GM21447 (cell line): ENCODE data around the gene EGFLAM.
A peak's percentile ranks its signal among the peaks of the same experiment; 100 is the strongest.

Experiments used
- ATAC-seq: cut with Tn5 transposase; IDR thresholded peaks from one replicate; pipeline ENCODE4 v1.9.1; 2021; ENCODE audit not compliant: unreplicated experiment

Gene EGFLAM

DNA sequence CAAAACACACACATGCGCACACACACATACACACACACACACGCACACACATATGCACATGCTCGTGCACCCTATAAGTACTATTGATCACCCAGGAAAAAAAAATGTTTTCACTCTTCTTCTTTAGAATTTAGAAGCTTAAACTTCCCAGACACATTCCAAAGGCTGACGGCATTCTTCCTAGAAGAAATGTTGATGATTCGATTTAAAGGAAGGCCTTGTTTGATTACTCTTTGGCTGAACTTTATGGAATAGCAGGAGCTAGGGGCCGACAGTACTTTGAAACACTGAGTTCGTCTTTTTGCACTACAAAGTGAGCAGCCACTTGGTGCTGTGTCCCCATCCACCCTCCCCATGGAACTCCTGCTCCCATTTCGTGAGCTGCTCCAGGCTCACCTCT is 113.2 kb downstream of the EGFLAM start:
- no peak for ATAC-seq

DNA sequence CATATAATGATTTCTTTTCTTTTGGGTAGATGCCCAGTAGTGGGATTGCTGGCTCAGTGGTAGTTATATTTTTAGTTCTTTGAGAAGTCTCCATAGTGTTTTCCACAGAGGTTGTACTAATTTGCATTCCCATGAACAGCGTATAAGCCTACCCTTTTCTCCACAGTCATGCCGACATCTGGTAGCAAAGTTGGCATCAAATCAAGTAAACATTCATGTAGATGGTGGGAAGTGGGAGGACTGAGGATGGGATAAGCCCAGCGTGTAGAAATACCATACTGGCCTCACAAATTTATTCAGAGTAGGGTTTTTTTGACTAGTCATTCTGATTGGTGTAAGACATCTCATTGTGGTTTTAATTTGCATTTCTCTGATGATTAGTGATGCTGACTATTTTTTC is 115.4 kb downstream of the EGFLAM start:
- ATAC-seq, result no peak

DNA sequence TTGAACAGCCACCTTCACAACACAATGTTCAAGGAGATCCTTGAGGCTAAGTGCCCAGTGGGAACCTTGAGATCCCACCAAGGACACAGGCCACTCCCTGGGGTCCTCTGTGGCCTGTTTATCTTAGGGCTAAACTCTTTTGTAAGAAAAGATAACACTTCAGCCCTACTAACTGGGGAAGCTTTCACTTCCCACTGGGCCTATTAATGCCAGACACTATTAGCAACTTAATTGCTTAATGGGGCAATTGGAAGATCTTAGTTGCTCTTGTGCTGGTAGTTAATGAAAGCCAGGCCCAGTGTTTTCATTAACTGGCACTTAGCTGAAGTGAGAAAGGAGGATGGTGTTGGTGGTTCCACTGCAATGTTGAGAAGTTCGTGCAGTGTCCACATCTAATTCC is 117.1 kb downstream of the EGFLAM start:
- no peak for ATAC-seq

DNA sequence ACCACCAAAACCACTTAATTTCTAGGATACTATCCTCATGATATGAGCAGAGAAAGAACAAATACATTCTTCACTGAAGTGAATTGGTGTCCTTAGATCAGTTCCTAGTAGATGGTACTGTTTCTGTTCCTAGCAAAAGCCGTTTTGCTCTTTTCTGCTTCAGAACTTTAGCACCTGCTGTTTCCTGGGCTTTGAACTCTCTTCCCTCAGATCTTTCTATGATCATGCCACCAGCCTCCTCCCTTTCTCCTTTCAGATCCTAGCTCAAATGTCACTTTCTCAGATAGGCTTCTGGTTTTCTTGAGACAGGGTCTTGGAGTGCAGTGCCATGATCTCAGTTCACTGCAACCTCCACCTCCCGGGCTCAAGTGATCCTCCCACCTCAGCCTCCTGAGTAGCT is 118.0 kb downstream of the EGFLAM start:
- no peak for ATAC-seq

DNA sequence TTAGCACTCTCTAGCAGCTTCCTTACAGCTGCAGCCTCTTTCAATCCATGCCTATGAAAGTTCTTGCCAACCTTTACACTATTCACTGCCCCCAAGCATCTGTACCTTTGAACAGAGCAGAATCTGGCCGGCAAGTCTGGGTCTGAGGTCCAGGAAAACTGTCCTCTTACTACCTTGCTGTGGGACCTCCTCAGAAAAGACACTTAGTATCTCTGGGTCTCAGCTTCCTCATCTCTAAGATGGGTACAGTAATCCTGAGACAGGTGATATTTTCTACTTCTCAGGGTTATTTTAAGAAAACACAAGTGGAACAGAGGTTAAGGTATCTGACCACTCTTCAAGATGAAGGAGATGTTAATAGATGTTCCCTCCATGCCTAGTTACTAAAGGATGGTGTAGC is 120.2 kb downstream of the EGFLAM start:
- ATAC-seq, result no peak

DNA sequence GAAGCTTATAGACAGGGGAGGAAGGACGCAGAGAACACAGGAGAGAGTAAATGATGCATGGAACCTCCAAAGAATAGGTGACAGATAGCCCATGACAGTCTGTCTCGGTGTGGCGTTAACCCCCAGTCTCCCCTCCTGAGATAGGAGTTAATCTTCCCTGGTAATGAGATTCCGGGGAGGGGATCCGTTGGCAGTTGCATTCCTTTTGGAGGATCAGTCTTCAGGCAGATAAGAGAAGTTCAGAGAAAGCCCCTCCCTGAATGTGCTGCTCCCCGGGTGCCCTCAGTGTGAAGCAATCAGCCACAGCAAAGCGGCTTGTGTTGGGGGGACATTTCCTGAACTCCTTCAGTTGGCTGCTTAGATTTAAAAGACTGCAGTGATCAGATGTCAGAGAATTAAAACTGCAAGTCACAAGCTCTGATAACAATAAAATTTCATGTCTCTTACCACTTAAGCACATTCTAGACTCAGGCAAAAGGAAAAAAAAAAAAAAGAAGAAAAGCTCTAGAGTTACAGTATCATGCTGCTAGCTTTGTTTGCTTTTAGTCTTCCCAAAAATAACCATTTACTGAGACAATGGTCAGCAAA is 121.1 kb downstream of the EGFLAM start:
- ATAC-seq, result no peak

DNA sequence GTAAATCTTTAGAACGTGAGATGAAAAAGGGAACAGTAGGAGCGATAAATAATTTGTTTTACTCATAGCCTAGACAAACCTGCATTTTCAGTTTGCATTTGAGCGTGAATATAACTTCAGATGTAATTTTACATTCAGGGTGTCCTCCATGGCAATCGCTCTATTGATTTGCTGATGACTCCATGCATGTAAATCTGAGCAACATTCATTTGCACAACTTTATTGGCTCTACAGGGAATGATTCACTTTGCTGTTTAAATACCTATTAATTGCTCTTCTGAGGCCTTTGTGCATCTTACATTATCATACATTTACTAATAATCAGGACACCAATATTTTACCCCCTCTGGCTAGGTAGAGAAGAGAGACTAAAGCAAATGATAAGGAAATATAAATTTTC is 122.2 kb downstream of the EGFLAM start:
- ATAC-seq, result no peak

DNA sequence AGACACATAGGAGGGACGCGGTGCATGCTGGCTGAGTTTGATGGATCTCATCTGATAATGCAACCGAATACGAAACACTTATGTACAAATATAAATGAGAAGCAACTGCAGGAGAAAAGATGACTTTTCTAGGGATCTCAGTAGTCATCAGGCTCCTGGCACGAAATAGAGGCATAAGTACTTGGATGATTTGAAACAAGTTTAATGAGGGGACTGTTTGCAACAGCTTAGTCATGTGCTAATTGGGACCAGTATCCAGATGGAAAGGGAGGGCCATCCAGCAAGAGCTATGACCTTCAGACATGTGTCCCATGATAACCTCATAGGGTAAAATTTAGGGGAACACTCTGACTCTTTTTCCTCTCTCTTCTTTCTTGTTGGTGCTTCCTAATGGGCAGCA is 123.0 kb downstream of the EGFLAM start:
- no peak for ATAC-seq

DNA sequence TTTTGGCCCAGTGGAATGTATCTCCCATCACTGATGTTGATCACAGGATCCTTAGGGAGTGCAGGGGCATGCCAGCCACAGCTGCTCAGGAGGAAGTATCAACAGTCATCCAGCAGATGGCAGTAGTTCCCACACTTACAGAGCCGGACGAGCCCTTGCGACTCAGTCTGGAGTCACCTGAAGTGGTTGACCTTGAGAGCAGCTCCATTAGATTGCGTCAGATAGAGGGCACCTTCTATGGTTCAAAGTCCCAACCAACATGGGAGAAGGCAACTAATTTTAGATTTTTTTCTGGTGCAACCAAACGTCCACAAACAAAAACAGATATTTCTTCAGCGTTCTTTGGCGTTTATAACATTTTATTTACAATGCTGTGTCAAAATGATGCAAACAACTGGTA is 124.5 kb downstream of the EGFLAM start:
- peak; percentile 98 for ATAC-seq

DNA sequence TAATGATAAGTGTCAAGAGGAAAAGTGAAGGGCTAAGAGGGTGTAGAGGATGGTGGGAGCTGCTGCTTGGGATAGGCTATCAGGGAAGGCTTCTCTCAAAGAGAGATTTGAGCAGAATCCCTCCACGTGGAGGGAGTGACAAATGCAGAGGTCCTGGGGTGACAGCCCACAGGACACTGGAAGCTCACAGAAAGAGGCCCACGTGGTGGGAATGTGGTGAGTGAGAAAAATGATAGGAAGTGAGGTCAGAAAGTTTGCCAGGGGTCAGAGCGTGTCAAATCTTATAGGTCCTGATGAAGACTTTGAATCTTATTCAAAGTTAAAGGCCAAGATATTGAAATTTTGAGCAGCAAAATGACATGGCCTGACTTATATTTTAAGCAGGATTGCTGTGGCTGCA is 125.3 kb downstream of the EGFLAM start:
- ATAC-seq, result no peak

DNA sequence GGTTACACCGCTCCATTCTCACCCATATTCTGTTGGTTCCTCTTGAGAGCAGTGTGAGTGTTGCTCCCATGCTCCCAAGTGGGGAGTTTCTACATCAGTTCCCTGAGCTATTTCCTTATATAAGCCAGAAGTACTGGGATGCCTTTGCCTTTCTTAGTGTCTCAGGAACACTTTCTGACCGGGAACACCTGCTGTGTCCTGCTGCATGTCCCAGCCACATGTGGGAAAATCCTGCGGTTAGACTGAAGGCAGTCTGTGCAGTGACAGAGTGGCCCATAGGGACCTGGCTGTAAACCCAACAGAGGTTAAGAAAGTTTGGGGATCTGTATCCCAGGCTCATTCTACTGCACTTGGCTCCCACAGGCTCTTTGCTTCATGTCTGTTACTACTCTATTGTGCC is 126.0 kb downstream of the EGFLAM start:
- ATAC-seq, result no peak

DNA sequence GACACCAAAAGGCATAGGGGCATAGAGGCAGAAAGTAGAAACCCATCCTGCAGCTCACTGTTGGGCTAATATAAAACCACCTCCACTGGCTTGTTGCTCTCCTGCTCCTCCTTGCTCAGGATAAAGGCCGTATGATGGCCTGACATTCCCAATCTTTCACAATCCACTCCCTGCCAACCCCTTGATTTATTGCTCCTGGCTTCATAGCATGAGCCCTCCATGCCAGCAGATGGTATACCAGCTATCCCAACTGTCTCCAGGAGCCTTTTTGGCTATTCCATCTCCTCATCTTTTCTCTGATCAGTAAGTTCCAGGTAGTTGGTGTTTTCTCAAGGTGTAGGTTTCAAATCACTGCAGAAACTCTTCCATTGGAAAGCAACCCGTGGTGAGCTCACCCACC is 128.8 kb downstream of the EGFLAM start:
- ATAC-seq, result no peak

DNA sequence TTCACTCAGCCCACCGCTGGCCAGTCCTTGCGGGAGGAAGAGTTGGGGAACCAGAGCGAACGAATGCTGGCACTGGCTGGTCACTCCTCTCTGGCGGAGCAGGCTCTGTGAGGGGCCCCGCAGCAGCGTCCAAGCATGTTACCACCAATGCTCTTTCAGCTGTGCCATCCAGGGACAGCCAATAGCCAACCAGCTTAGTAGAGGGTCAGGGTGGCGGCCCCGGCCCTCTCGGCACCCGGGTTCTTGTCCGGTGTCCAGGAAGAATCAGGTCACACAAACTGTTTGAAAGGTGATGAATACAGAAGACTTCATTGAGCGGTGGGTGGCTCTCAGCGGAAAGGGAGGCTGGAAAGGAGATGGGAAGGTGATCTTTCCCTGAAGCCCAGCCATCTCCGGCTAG is 135.3 kb downstream of the EGFLAM start:
- ATAC-seq, result no peak

DNA sequence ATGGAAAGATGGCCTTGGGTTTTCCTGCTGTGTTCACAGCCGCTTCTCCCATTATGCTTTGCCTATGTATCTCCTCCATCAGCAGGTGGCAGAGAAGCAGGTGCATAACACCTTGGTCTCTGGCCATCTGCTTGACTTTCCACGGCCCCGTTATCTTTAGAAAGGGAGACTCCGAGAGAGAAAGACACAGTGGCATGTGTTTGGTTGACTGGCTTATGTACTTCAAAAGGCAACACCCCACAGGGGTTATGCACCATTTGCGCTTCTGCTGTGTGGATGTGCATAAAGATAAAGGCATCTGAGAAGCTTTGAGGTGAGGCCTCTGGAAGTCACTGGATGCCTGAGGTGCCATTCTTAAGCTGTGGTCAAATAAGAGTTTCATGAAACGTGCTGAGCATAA is 138.4 kb downstream of the EGFLAM start:
- no peak for ATAC-seq

DNA sequence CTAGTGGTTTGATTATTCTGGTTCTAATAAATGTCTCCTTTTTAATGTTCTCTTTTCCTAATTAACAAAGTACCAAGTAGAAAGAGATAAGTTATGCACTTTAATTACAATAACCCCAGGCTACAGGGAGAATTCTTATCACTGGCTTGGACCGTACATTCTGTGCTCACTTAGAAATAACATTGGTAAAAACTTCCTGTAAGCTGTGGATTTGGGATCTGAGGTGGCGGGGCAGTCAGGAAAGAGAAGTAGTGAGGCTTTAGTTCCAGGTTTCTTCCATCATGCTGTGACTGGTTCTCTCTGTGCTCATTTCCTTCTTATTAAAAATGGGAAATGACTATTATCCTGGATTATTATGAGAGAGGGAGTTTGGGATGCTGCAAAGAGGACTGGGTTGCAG is 142.0 kb downstream of the EGFLAM start:
- ATAC-seq, result no peak

DNA sequence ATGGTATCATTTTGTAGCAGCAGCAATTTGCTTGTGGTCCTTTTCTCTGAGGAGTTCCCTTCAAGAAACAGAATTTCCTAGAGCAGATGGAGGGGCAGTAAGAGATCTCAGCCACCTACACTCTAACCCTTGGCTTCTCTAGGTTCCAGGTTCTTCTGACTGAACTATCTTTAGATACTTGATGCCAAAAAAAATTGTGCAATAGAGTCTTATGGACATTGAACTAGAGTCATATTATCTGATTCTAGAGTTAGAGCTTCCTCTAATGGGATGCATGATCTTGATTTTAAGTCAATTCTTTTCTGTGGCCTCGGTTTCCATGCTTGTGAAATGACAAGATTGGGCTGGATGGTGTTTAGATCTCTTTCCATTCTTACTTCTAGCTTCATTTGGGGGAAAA is 142.8 kb downstream of the EGFLAM start:
- no peak for ATAC-seq

DNA sequence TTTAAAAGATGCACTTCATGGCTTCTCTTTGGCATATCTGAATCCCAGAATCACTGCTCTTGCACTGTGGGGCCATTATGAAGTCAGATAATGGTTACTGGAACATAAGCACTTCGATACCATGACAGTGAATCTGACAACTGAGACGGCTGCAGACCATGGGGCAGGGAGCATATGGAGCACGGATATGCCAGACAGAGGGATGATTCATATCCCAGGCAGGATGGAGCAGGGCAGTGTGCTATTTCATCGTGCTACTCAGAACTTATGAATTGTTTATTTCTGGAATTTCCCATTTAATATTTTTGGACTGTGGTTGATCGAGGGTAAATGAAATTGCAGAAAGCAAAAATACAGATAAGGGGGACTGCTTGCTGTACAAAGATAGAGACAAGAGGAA is 145.0 kb downstream of the EGFLAM start:
- no peak for ATAC-seq

DNA sequence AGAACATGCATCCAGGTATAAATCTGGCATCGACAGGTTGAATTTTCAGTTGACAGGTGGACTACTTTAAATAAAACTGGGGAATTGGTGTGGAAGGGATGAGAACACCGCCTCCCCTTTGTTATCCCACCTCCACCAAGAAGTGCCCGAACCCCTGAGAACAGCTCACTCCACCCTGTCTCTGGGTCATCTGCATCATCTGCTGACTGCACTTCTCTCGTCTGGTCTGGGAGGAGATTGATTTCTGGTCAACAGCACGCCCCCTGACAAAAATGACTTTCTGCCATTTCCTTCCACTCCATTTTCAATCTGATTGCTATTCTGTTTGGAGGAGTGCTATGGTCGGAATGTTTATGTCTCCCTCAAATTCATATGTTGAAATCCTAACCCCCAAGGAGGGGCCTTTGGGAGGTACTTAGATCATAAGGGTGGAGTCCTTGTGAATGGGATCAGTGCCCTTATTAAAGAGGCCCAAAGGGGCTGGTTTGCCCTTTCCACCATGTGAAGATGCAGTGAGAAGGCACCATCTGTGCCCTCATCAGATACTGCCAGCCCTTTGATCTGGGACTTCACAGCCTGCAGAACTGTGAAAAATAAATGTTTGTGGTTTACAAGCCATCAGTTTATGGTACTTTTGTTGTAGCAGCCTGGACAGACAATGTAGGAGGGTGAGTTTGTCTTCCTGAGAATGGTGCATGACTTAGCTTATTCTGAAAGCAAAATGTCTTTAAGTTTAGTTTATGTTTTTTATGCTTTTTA is 145.7 kb downstream of the EGFLAM start:
- ATAC-seq, result no peak

DNA sequence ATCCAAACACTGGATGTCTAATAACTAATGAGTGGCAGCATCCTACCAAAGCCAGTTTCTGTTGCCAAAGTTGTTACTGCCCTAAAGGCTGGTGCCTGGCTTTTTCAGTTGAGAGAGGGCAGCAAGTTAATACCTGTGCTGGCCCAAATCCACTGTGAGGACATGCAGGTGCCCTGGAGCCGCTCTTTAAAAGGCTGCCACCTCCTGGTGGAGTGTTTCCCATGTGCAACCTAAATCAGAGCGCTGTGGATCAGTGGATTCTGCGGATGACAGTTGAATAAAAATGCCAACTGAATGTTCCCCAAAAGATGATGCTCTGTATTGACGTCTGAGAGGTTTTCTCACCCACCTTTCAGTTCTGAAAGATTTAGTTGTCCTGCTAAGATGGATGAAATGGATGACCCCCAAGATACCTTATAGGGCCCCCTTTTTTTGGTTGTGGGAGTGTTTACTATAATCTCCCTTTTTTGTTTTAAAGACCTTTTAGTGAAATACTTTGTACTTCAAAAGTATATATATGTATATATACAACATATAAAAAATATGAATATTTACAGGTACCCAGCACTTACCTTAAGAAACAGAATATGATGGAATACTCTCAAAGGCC is 146.4 kb downstream of the EGFLAM start:
- no peak for ATAC-seq

DNA sequence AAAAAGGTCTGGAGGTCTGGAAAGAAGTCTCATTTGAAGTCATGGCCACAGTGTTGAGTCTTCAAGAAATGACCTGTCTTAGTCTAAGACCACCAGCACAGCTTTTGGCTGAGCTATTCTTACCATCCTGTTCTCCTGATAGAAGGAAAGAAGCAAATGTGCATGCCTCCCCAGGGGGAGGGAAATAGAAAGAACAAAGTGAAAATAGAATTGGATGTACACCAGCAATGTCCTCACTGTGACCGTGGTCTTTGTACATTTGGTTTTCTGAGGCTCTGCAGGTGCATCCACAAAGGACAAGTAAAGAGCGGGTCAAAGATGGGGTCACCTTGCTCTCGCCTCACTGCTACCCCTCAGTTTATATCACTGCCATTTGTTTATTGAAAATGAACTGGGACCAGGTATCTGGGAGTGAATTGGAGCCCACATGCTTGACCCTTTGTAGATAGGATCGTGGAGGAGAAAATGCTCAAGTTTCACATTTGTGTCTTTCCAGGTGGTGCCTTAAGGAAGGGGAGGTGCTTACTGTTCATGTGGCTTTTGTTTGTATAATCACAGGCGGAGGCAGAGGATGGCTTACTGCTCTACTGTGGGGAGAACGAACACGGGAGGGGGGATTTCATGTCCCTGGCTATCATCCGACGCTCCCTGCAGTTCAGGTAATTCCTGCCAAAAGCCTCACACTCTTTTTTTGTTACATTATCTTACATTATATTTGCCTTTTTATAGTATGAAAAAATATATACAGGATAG is 150.3 kb downstream of the EGFLAM start:
- no peak for ATAC-seq

DNA sequence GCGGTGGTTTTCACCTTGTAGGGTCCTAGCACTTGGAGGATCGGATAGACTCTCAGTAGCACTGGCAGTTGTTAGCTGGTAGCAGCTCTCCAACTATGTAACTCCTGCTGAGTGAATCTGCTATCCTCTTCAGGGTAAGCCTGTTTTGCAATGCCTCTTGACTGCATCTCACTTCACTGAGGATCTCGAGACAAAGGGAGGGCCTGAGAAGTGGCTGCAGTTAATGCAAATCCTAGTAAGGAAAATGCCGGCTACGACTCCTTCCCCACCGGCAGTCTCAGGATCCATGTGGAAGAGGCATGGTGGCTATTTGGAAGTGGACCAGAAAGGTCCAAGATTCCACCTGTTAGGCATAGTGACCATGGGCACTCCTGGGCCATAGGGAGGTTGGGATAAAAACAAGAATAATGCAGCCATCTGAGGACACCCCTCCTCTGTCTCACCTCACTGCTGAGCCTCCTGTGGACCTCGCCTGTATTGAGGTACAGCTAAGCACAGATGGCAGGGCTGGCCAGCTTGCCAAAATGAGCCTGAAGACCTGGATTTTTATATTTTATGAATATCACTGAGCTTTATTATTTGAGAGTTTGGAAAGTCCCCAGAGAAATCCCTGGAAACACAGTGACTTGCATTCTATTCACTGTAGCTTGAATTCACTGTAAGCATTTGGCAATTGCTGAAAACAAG is 152.1 kb downstream of the EGFLAM start:
- ATAC-seq, result no peak
